ENCODE results near the gene ADI1. TPM values are rescaled to one million over a fixed set of nuclear protein-coding genes. Genes with fewer than 3 reads are reported as not detected.

The ADI1 gene
- 50.1 TPM for polyA plus RNA-seq (2012; ENCODE audit: insufficient read length, low read depth)

GRCh38 chr2:3519255-3520205, at the start of gene ADI1:
Gene ADI1 (minus strand): TSS chr2:3519531. CDS start chr2:3519487, 44 bp downstream.
- TF ChIP-seq SIN3A (IDR thresholded peaks at IDR 0.05; ENCODE audit: borderline replicate concordance, insufficient read depth, low read length) = no peak
- no peak for TF ChIP-seq REST (IDR thresholded peaks at IDR 0.05; ENCODE audit: insufficient read depth in 1 of 2, low read depth in 2 of 2, low read length in 2 of 2)
- peak; percentile 66 for TF ChIP-seq FOXP2 (optimal IDR thresholded peaks at IDR 0.05; ENCODE audit: borderline replicate concordance, extremely low read depth, extremely low read length, insufficient read depth)
- TF ChIP-seq POLR2AphosphoS5 (IDR thresholded peaks at IDR 0.05; ENCODE audit: low read depth, low read length) = peak; percentile 88
- TF ChIP-seq TAF1 (IDR thresholded peaks at IDR 0.05; ENCODE audit: borderline replicate concordance, insufficient read depth, low read length) = peak; percentile 61; the same call in 1 of the 2 replicates

- no peak for TF ChIP-seq SIN3A (IDR thresholded peaks at IDR 0.05; ENCODE audit: borderline replicate concordance, insufficient read depth, low read length)
- TF ChIP-seq REST (IDR thresholded peaks at IDR 0.05; ENCODE audit: insufficient read depth in 1 of 2, low read depth in 2 of 2, low read length in 2 of 2) = no peak
- TF ChIP-seq POLR2AphosphoS5 (IDR thresholded peaks at IDR 0.05; ENCODE audit: low read depth, low read length) = no peak
- no peak for TF ChIP-seq FOXP2 (optimal IDR thresholded peaks at IDR 0.05; ENCODE audit: borderline replicate concordance, extremely low read depth, extremely low read length, insufficient read depth)
- TF ChIP-seq TAF1 (IDR thresholded peaks at IDR 0.05; ENCODE audit: borderline replicate concordance, insufficient read depth, low read length) = no peak
Measured at GRCh38 chr2:3566806-3567205, 47.5 kb upstream of the ADI1 start.

- TF ChIP-seq POLR2AphosphoS5 (IDR thresholded peaks at IDR 0.05; ENCODE audit: low read depth, low read length) (no peak), TAF1 (IDR thresholded peaks at IDR 0.05; ENCODE audit: borderline replicate concordance, insufficient read depth, low read length) (no peak), FOXP2 (optimal IDR thresholded peaks at IDR 0.05; ENCODE audit: borderline replicate concordance, extremely low read depth, extremely low read length, insufficient read depth) (no peak), REST (IDR thresholded peaks at IDR 0.05; ENCODE audit: insufficient read depth in 1 of 2, low read depth in 2 of 2, low read length in 2 of 2) (no peak), SIN3A (IDR thresholded peaks at IDR 0.05; ENCODE audit: borderline replicate concordance, insufficient read depth, low read length) (no peak)
Measured at GRCh38 chr2:3565117-3565516, 45.8 kb upstream of the ADI1 start.

- no peak for TF ChIP-seq REST (IDR thresholded peaks at IDR 0.05; ENCODE audit: insufficient read depth in 1 of 2, low read depth in 2 of 2, low read length in 2 of 2)
- no peak for TF ChIP-seq SIN3A (IDR thresholded peaks at IDR 0.05; ENCODE audit: borderline replicate concordance, insufficient read depth, low read length)
- no peak for TF ChIP-seq POLR2AphosphoS5 (IDR thresholded peaks at IDR 0.05; ENCODE audit: low read depth, low read length)
- no peak for TF ChIP-seq FOXP2 (optimal IDR thresholded peaks at IDR 0.05; ENCODE audit: borderline replicate concordance, extremely low read depth, extremely low read length, insufficient read depth)
- TF ChIP-seq TAF1 (IDR thresholded peaks at IDR 0.05; ENCODE audit: borderline replicate concordance, insufficient read depth, low read length) = no peak
Measured at GRCh38 chr2:3563521-3563976, 44.2 kb upstream of the ADI1 start.
